GM18520 (cell line): ENCODE data around the gene ELMO3.

ENCODE experiments used
- ATAC-seq: cut with Tn5 transposase; IDR thresholded peaks from one replicate; pipeline ENCODE4 v1.9.1; 2021; ENCODE audit not compliant: unreplicated experiment

The ELMO3 gene, protein sequence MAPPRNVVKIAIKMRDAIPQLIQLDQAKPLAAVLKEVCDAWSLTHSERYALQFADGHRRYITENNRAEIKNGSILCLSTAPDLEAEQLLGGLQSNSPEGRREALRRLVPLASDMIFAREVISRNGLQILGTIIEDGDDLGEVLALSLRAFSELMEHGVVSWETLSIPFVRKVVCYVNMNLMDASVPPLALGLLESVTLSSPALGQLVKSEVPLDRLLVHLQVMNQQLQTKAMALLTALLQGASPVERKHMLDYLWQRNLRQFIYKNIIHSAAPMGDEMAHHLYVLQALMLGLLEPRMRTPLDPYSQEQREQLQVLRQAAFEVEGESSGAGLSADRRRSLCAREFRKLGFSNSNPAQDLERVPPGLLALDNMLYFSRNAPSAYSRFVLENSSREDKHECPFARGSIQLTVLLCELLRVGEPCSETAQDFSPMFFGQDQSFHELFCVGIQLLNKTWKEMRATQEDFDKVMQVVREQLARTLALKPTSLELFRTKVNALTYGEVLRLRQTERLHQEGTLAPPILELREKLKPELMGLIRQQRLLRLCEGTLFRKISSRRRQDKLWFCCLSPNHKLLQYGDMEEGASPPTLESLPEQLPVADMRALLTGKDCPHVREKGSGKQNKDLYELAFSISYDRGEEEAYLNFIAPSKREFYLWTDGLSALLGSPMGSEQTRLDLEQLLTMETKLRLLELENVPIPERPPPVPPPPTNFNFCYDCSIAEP

DNA sequence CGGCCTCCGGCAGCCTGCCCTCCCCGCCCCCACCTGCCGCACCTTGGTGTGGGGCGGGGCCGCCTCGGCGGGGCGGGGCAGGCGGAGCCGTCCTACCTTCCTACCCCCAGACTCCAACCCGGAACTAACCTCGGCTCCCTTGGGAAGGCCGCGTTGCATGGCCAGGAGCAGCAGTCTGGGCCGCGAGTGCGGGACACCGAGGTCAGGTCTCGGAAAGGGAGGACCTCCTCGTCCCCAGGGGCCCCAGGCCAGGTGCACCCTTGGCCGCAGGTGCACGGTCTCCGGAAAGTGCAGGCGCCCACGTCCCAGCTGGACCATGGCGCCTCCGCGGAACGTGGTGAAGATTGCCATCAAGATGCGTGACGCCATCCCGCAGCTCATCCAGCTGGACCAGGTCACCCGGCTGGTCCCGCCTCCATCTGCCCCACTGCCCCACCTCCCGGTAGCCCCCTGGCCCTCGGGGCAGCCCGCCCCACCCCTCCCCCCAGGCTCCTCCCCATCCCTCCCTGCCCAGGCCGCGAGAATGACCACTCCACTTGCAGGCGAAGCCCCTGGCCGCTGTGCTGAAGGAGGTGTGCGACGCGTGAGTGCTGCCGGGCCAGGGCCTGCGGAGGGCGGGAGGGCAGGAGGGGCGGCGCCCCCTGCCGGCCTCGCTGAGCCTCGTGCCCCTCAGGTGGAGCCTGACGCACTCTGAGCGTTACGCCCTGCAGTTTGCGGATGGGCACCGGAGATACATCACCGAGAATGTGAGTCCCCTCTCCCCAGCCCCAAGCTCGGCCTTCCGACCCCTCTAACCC, at the start of gene ELMO3:
Gene ELMO3 (plus strand): TSS at position 121 of the 797 bp plus-strand sequence. CDS start 196 bp downstream, at position 317.
- no peak for ATAC-seq

DNA sequence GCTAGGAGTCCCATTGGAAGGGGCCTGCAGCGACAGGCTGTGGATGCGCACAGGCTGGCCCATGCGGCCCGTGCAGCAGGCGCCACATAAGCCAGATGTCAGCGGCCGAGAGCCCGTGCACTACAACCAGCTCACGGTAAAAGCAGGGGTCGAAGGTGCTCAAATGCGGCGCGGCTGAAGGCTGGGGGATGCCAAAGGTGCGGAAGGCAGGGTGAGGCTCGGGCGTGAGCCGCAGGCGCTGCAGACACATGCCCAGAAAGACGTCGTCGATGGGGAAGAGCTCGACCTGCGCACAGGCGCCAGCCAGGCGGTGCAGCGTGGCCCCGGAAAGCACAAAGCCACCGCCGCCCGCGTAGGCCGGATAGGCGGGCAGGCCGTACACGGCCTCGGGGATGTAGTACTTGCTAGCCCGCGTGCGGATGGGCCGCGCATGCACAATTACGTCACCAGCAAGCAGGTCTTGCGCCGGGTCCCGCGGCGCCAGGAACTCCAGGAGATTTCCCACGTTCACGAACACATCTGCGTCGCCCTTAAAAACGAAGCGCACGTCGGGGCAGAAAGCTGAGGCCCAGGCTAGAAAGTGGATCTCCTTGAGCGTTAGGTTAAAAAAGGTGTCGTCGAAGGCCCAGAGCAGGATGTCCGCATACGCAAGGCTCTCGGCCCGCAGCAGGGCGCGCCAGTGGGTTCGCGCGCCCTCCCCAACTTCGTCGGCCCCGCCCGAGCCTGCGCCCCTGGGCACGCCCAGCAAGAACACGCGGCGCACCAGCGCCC, 49.5 kb upstream of the ELMO3 start:
- no peak for ATAC-seq

- ATAC-seq = no peak
Measured at GRCh38 chr16:67150047-67150832, 48.7 kb upstream of the ELMO3 start.

DNA sequence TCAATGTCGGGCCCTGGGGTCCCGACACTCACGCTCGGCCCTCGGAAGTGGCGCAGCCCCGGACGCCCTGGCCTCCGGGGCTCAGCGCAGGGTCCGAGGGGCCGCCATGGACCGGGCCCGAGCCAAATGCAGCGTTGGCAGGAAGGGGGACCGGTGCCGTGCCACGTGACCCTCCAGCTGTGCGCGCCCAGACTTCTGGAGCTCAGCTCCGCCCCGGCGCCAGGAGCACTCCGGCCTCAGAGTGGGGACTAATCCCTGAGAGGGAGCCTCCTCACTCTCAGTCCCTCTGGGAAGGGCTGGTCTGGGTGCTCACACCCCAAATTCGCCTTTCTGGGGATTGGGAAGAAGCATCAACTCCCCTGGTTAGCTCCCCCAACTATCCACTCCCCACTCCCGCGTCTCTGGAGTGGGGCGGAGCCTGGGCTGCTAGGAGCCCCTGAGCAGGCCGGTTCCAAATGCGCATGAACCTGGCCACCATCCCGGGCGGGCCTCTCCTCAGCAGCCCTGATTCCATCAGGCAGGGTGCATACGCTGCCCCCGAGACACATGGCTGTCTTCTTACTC, 48.0 kb upstream of the ELMO3 start, which contains the start of gene B3GNT9:
Gene B3GNT9 (minus strand): TSS at position 166 of the 564 bp plus-strand sequence. CDS start 513 bp downstream, outside the sequence.
- no peak for ATAC-seq

- no peak for ATAC-seq
Measured at GRCh38 chr16:67151431-67152097, 47.4 kb upstream of the ELMO3 start.

GRCh38 chr16:67154578-67155294, 44.2 kb upstream of the ELMO3 start:
- no peak for ATAC-seq

- ATAC-seq = no peak
Measured at GRCh38 chr16:67155295-67156142, 43.4 kb upstream of the ELMO3 start.

DNA sequence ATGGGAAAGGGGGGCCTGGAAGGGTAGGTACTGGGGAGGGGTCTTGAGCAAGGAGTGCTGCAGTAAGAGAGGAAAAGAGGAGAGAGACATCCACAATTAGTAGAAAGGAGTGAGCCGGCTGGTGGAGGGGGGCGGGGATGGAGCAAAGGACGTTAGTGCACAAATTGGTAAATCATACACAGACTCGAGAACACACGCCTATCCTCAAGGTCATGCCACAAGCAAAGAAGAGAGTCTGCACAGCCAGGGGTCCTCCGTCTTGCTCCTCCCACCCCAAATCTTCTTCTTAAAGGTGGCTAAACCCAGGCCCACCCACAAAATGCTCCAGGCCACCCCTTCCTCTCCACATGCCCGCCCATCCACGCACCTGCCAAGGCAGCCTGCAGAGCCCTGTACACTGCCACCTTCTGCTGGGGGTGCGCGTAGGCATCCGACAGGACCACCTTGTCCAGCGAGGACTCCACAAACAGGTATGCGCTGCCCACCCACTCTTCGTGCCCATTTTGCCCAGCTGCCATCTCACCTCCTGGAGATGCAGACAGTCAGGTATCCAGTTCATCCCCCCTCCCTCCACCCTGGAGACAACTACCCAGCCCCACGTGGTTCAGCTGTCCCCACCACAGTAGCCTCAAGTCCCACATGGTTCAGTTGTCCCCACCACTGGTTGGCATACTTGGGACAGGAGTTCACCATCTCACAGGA, 42.6 kb upstream of the ELMO3 start:
- ATAC-seq = no peak

GRCh38 chr16:67157106-67157748, 41.7 kb upstream of the ELMO3 start:
- no peak for ATAC-seq

DNA sequence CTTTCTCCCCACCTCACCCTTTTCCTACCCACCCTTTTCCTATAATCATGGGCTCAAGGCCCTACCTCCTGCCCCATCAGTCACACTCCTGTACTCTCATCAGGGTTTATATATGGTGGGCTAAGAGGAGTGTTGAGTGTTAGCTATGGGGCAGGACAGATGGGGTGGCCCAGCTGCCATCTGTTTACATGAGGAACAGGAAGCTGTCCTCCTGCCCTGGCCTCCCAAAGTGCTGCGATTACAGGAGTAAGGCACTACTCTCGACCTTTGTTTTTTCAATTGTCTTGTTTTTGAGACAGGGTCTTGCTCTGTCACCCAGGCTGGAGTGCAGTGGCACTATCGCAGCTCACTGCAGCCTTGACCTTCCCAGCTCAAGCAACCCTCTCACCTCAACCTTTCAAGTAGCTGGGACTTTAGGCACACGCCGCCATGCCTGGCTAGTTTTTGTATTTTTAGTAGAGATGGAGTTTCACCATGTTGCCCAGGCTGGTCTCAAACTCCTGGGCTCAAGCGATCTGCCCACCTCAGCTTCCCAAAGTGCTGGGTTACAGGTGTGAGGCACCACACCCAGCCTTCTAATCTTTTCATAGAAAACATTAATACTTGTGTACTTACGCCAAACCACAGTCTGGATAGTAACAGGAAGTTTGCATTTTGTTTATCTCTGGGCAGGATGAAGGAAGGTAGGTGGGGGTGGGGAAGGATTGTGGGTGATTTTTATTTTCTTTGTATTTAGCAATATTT, 40.9 kb upstream of the ELMO3 start:
- ATAC-seq = no peak

DNA sequence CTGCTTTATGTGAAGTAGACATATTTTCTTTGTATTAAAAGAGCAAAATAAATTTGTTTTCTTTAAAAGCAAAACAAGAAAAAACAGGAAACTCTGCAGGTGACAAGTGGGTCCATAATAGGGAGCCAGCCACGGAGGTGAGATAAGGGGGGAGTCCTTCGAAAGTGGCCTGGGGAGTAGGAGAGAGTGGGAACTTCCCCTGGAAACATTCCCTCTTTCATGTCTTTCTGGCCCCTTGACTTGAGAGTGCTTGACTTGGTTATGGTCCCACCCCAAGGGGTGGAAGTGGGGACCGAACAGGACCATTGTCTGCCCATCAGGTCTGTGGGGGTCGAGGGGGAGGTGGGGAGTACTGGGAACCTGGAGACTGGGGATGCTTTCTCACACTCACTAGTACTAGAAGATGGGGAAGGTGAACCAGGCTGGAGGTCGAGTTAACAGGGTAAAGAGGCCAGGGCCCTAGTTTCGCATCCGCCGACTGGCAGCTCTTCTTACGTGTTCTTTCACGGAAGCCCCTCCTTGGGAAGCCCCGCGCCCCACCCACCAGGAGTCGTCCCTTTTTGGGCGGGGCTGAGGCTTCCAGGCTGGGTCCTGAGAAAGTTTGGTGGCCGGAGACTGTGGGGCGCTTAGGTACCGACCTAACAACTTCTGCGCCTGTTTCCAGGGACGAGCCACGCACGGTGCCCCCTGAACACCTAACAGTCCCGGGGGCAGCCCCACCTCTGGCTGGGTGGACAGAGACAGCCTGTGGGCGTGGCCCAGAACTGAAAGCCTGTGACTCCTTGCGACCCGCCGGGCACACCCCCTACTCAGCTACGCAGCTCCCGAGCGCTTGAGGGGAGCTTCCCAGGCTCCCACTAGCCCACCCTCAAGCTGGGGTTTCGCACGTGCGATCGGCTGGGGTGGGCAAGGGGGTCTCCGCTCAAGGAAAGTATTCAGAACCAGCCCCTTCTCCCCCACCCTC, 40.0 kb upstream of the ELMO3 start:
- peak; percentile 27 for ATAC-seq

GRCh38 chr16:67161595-67162058, 37.3 kb upstream of the ELMO3 start:
- ATAC-seq = no peak

GRCh38 chr16:67162506-67163163, 36.3 kb upstream of the ELMO3 start:
- no peak for ATAC-seq
